HepG2 (cell line): ENCODE data around the gene TRUB1. TPM values are rescaled to one million over a fixed set of nuclear protein-coding genes. Genes with fewer than 3 reads are reported as not detected.

ENCODE experiments used
- ATAC-seq: fragments of 200-7000 bp; cut with Tn5 transposase; 3 replicates; pipeline ENCODE4 v1.9.1; 2020; ENCODE audit warnings: mild to moderate bottlenecking, moderate library complexity
- BruUV-seq: library from RNA; stranded (reverse); fragments of 400-500 nt; replicated peaks from 2 replicates; lab custom pipeline; 2021; lab: Mats Ljungman, UMichigan
- CTCF ChIA-PET: fragments of 300-600 bp; formaldehyde crosslinking; extraction: SDS; loops from one replicate; lab custom pipeline; 2021; ENCODE audit warnings: low total read pairs, inconsistent platforms, low intra/inter-chr PET ratio; lab: Yijun Ruan, JAX
- POLR2A ChIA-PET: fragments of 350-600 bp; sonication (Branson Sonifier 250); formaldehyde crosslinking; loops from one replicate; lab custom pipeline; 2020; ENCODE audit warnings: antibody characterized with exemption, inconsistent platforms; lab: Yijun Ruan, JAX
- DNase-seq: peaks from one replicate; pipeline ENCODE4 v3.0.0-alpha.2; 2015; ENCODE audit warnings: low spot score
- FAIRE-seq: peaks from 3 replicates; lab custom pipeline; 2011; peaks lifted over from hg19 to GRCh38; lab: Jason Lieb, UNC
- H2AFZ ChIP-seq: one replicate; pipeline ENCODE4 v1.6.1; 2011; ENCODE audit warnings: low read length, inconsistent platforms
- H3K27ac ChIP-seq: fragments of 300-600 bp; 3 replicates; pipeline ENCODE4 v1.8.0; 2011; ENCODE audit warnings: mixed run types, mild to moderate bottlenecking, mixed read lengths, low read length, inconsistent platforms; ENCODE audit not compliant: insufficient read depth; ENCODE audit errors: extremely low read length
- H3K27me3 ChIP-seq, 2 experiments: fragments of 200-600 bp in 1 of 2; 2 replicates in 1 of 2; 3 replicates in 1 of 2; pipeline versions ENCODE4 v1.6.0 to v1.8.0; 2011; ENCODE audit warnings: low read length in 2 of 2, mild to moderate bottlenecking in 2 of 2, moderate library complexity in 2 of 2, inconsistent platforms in 1 of 2; ENCODE audit not compliant: insufficient read depth in 2 of 2, control insufficient read depth in 1 of 2
- H3K36me3 ChIP-seq, 2 experiments: fragments of 200-600 bp in 1 of 2; replicated peaks in 1 of 2; 2 replicates in 1 of 2; 3 replicates in 1 of 2; pipeline versions ENCODE4 v1.5.1 to v1.8.0; 2011; ENCODE audit warnings: low read length in 2 of 2, inconsistent platforms in 1 of 2; ENCODE audit not compliant: insufficient read depth in 2 of 2, control insufficient read depth in 1 of 2
- H3K4me1 ChIP-seq: 2 replicates; pipeline ENCODE4 v1.5.1; 2012; ENCODE audit warnings: low read length, inconsistent platforms; ENCODE audit not compliant: insufficient read depth
- H3K4me2 ChIP-seq: 2 replicates; pipeline ENCODE4 v1.6.0; 2011; ENCODE audit warnings: low read depth, low read length, inconsistent platforms
- H3K4me3 ChIP-seq, 3 experiments: fragments of 200-600 bp in 1 of 3; sonication (generic), shearing (Covaris generic) in 1 of 3; replicated peaks in 1 of 3; 2 replicates each; pipeline ENCODE4 v1.5.1; 2011 to 2016; ENCODE audit warnings: low read length in 3 of 3, inconsistent platforms in 2 of 3, low read depth in 2 of 3, mild to moderate bottlenecking in 2 of 3, control low read depth in 1 of 3, mixed read lengths in 1 of 3; ENCODE audit not compliant: insufficient read depth in 1 of 3
- H3K79me2 ChIP-seq: one replicate; pipeline ENCODE4 v1.6.1; 2011; ENCODE audit warnings: low read length, inconsistent platforms; ENCODE audit not compliant: insufficient read depth
- H3K9ac ChIP-seq: 2 replicates; pipeline ENCODE4 v1.6.0; 2011; ENCODE audit warnings: mild to moderate bottlenecking, low read depth, low read length, inconsistent platforms; ENCODE audit not compliant: insufficient read depth
- H3K9me3 ChIP-seq: 2 replicates; pipeline ENCODE4 v1.5.1; 2012; ENCODE audit warnings: mild to moderate bottlenecking, low read length
- H4K20me1 ChIP-seq: 2 replicates; pipeline ENCODE4 v1.6.0; 2011; ENCODE audit warnings: inconsistent platforms, mild to moderate bottlenecking, low read length, moderate library complexity; ENCODE audit not compliant: insufficient read depth
- EZH2 ChIP-seq: conservative IDR thresholded peaks from 2 replicates; pipeline ENCODE4 v1.6.1; 2012; ENCODE audit warnings: mild to moderate bottlenecking, low read depth, low read length, moderate library complexity
- FOXJ3 ChIP-seq: sonication (generic); formaldehyde crosslinking; IDR thresholded peaks from 2 replicates; pipeline ENCODE4 v1.4.0; 2020; ENCODE audit warnings: missing genetic modification reagents, mild to moderate bottlenecking, borderline replicate concordance
- GPN1 ChIP-seq: sonication (generic); formaldehyde crosslinking; IDR thresholded peaks from 2 replicates; pipeline ENCODE4 v1.5.1; 2020; ENCODE audit warnings: missing genetic modification reagents, borderline replicate concordance
- PAX8 ChIP-seq: sonication (generic); formaldehyde crosslinking; IDR thresholded peaks from 2 replicates; pipeline ENCODE4 v1.8.0; 2022; ENCODE audit warnings: mild to moderate bottlenecking, missing genetic modification reagents, borderline replicate concordance
- RELA ChIP-seq: sonication (generic); formaldehyde crosslinking; IDR thresholded peaks from 2 replicates; pipeline ENCODE4 v1.4.0; 2020; ENCODE audit warnings: missing genetic modification reagents
- SP4 ChIP-seq: sonication (generic); formaldehyde crosslinking; IDR thresholded peaks from 2 replicates; pipeline ENCODE4 v1.8.1; 2023; ENCODE audit warnings: mild to moderate bottlenecking, missing genetic modification reagents
- SYNCRIP ChIP-seq: fragments of 200-400 bp; formaldehyde crosslinking; IDR thresholded peaks from 2 replicates; pipeline ENCODE4 v1.6.1; 2018; ENCODE audit warnings: mild to moderate bottlenecking, low read depth, low read length; ENCODE audit not compliant: insufficient read depth
- ZNF556 ChIP-seq: sonication (generic); formaldehyde crosslinking; IDR thresholded peaks from 2 replicates; pipeline ENCODE4 v1.4.0; 2020; ENCODE audit warnings: mild to moderate bottlenecking, missing genetic modification reagents, borderline replicate concordance
- WGBS: methylation state at CpG from one replicate; pipeline ENCODE4 v1.1.6; 2017; ENCODE audit warnings: low lambda C conversion rate; 5-methylcytosine and 5-hydroxymethylcytosine counted together
- in situ Hi-C: cut with HindIII; loops from 2 replicates; pipeline ENCODE4 v1.10.0; 2017; ENCODE audit warnings: low pct_unique_long_range_greater_than_20kb; ENCODE audit not compliant: extremely low pct_ligation_motif_present
- intact Hi-C: fragments of 100-400 bp; cut with micrococcal nuclease; formaldehyde crosslinking; loops from one replicate; pipeline ENCODE4 v1.10.0; 2022; ENCODE audit not compliant: unreplicated experiment
- polyA plus RNA-seq, 8 experiments: library from polyadenylated mRNA; depleted of rRNA in 3 of 8; stranded (reverse) in 7 of 8; unstranded in 1 of 8; fragments of >200 nt; fragmentation: Illumina TruSeq in 4 of 8; extraction: Trizol in 4 of 8; gene quantifications; 2 replicates each; pipeline versions ENCODE4 v1.2.1 to v1.2.3, GENCODE V29; 2011 to 2016; ENCODE audit warnings: low read depth in 4 of 8, missing spikeins in 1 of 8, mixed read lengths in 1 of 8; ENCODE audit not compliant: insufficient read depth in 1 of 8
- total RNA-seq, 5 experiments: library from RNA; depleted of rRNA; stranded (reverse); fragments of >200 nt; fragmentation: Illumina TruSeq; extraction: Trizol; gene quantifications; 2 replicates each; pipeline ENCODE4 v1.2.3, GENCODE V29; 2016; ENCODE audit warnings: low read depth in 1 of 5
- TF ChIP-seq, protein P1 (sequence below): sonication (generic); formaldehyde crosslinking; IDR thresholded peaks from 2 replicates; pipeline ENCODE4 v1.4.0; 2020; ENCODE audit warnings: missing genetic modification reagents
- TF ChIP-seq, protein P2 (sequence below): sonication (generic); formaldehyde crosslinking; IDR thresholded peaks from 2 replicates; pipeline ENCODE4 v1.4.0; 2020; ENCODE audit warnings: mild to moderate bottlenecking, missing genetic modification reagents
- TF ChIP-seq, protein P3 (sequence below): IDR thresholded peaks from 2 replicates; pipeline ENCODE4 v1.6.1; 2016; ENCODE audit warnings: low read depth
- TF ChIP-seq, protein P4 (sequence below): sonication (generic); formaldehyde crosslinking; conservative IDR thresholded peaks from 2 replicates; pipeline ENCODE4 v1.4.0; 2020; ENCODE audit warnings: missing genetic modification reagents

Gene TRUB1
- total and polyA plus RNA-seq, 2 of the 13 experiments (the other 11 are each of a cell fraction or from before 2014, with no cell fraction given): 10.6 to 38.9 TPM

DNA sequence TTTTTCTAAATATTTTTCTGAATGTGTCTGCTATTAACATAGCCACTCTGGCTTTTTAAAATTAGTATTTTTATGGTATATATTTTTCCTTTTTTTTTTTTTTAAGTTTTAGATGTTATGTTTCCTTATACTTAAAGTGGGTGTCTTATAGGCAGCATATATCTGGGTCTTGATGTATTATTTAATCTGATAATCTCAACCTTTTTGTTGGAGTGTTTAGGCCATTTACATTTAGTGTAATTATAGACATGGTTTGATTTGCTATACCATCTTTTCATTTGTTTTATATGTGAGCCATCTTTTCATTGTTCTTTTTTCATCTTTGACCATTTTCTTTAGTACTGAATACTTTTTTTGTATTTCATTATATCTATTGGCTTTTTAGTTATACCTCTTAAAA, 45.0 kb downstream of the TRUB1 start:
- no TSS peak for BruUV-seq
- H2AFZ ChIP-seq: no peak overlapping the region
- no peaks in the 10 kb centered on the region; a peak in 3 of 5 replicates for H3K36me3 ChIP-seq
- H3K4me3 ChIP-seq: no peak overlapping the region
- no peaks in the 10 kb centered on the region for H4K20me1 ChIP-seq
- in situ Hi-C loops (no loop called here), intact Hi-C loops (no loop called here)
- H3K9ac ChIP-seq: no peak overlapping the region
- no peaks in the 10 kb centered on the region for H3K4me1 ChIP-seq
- no peak for FAIRE-seq
- ChIA-PET POLR2A (no interaction called here), CTCF (no interaction called here)
- DNase-seq: no peak
- no peaks in the 10 kb centered on the region for H3K27me3 ChIP-seq
- no peak for TF ChIP-seq ZNF556 (CRISPR knock-in tag)
- no peak overlapping the region for H3K27ac ChIP-seq
- H3K4me2 ChIP-seq: no peak overlapping the region
- no peaks in the 10 kb centered on the region for H3K79me2 ChIP-seq
- peaks cover 25% of the 10 kb centered on the region for H3K9me3 ChIP-seq
- no peak for ATAC-seq

DNA sequence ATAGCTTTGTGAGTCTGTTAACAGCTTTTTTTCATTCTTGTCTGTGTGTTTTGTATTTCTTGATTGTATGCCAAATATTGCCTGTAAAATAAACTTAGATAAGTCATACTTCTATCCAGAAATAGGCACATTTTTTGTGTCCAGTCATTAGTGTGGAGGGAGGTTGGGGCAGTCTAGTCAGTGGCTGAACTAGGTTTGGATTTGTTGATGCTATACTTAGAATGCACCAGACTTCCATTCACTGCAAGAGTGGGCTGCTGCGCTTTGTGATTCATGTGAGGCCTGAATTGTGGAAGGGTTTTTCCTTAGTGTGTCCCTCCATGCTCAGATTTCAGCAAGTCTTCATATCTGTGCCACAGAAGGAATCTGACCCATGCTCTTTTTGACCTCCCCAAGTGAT, 50.0 kb downstream of the TRUB1 start:
- Histone ChIP-seq H3K4me3 (no peak overlapping the region), H3K36me3 (no peaks in the 10 kb centered on the region; a peak in 1 of 5 replicates), H3K9me3 (peaks cover 18% of the 10 kb centered on the region), H3K4me1 (no peaks in the 10 kb centered on the region), H3K9ac (no peak overlapping the region), H3K79me2 (no peaks in the 10 kb centered on the region), H4K20me1 (no peaks in the 10 kb centered on the region), H2AFZ (no peak overlapping the region), H3K4me2 (no peak overlapping the region), H3K27me3 (no peaks in the 10 kb centered on the region), H3K27ac (no peak overlapping the region)
- no TSS peak for BruUV-seq
- ATAC-seq (no peak), DNase-seq (no peak), FAIRE-seq (no peak)
- ChIA-PET CTCF (no interaction called here), POLR2A (interaction anchor here (0.6 kb wide), 1 partner anchor 12 kb away, joined by 3 read pairs; no protein-coding TSS in a partner anchor)
- 100% methylated on average over 1 of the region's 1 CpG for WGBS
- intact Hi-C loops (no loop called here), in situ Hi-C loops (no loop called here)
- TF ChIP-seq PAX8 (CRISPR knock-in tag) (no peak), RELA (CRISPR knock-in tag) (no peak), GPN1 (CRISPR knock-in tag) (no peak), SP4 (CRISPR knock-in tag) (no peak), SYNCRIP (no peak), FOXJ3 (CRISPR knock-in tag) (no peak), EZH2 (no peak)
- TF ChIP-seq, protein P1, sequence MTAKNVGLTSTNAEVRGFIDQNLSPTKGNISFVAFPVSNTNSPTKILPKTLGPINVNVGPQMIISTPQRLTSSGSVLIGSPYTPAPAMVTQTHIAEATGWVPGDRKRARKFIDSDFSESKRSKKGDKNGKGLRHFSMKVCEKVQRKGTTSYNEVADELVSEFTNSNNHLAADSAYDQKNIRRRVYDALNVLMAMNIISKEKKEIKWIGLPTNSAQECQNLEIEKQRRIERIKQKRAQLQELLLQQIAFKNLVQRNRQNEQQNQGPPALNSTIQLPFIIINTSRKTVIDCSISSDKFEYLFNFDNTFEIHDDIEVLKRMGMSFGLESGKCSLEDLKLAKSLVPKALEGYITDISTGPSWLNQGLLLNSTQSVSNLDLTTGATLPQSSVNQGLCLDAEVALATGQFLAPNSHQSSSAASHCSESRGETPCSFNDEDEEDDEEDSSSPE: no peak
- TF ChIP-seq, protein P2, sequence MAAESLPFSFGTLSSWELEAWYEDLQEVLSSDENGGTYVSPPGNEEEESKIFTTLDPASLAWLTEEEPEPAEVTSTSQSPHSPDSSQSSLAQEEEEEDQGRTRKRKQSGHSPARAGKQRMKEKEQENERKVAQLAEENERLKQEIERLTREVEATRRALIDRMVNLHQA (CRISPR knock-in tag): no peak
- TF ChIP-seq, protein P3, sequence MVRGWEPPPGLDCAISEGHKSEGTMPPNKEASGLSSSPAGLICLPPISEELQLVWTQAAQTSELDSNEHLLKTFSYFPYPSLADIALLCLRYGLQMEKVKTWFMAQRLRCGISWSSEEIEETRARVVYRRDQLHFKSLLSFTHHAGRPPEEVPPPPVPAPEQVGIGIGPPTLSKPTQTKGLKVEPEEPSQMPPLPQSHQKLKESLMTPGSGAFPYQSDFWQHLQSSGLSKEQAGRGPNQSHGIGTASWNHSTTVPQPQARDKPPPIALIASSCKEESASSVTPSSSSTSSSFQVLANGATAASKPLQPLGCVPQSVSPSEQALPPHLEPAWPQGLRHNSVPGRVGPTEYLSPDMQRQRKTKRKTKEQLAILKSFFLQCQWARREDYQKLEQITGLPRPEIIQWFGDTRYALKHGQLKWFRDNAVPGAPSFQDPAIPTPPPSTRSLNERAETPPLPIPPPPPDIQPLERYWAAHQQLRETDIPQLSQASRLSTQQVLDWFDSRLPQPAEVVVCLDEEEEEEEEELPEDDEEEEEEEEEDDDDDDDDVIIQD (CRISPR knock-in tag): no peak
- TF ChIP-seq, protein P4, sequence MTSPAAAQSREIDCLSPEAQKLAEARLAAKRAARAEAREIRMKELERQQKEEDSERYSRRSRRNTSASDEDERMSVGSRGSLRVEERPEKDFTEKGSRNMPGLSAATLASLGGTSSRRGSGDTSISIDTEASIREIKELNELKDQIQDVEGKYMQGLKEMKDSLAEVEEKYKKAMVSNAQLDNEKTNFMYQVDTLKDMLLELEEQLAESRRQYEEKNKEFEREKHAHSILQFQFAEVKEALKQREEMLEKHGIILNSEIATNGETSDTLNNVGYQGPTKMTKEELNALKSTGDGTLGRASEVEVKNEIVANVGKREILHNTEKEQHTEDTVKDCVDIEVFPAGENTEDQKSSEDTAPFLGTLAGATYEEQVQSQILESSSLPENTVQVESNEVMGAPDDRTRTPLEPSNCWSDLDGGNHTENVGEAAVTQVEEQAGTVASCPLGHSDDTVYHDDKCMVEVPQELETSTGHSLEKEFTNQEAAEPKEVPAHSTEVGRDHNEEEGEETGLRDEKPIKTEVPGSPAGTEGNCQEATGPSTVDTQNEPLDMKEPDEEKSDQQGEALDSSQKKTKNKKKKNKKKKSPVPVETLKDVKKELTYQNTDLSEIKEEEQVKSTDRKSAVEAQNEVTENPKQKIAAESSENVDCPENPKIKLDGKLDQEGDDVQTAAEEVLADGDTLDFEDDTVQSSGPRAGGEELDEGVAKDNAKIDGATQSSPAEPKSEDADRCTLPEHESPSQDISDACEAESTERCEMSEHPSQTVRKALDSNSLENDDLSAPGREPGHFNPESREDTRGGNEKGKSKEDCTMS (CRISPR knock-in tag): no peak
